GM19043 (cell line): ENCODE data around the gene SPATA6L.
A peak's percentile ranks its signal among the peaks of the same experiment; 100 is the strongest.
"Not testable (repeated sequence)": the region's sequence is repeated elsewhere in the genome, so short reads cannot be mapped to it uniquely, and the experiment has no call there.

Experiments used
- ATAC-seq: cut with Tn5 transposase; IDR thresholded peaks from one replicate; pipeline ENCODE4 v1.9.1; 2021; ENCODE audit warnings: low read depth; ENCODE audit not compliant: unreplicated experiment

SPATA6L gene

GRCh38 chr9:4640027-4640426 is 26.3 kb downstream of the SPATA6L start:
- ATAC-seq, result no peak

- ATAC-seq, result no peak
These were observed 26.9 kb downstream of the SPATA6L start for GRCh38 chr9:4639420-4639819.

GRCh38 chr9:4638968-4639367 is 27.3 kb downstream of the SPATA6L start:
- ATAC-seq, result no peak

- ATAC-seq, result no peak
These were observed 35.4 kb downstream of the SPATA6L start for GRCh38 chr9:4630836-4631235.

GRCh38 chr9:4622016-4622415 is 44.3 kb downstream of the SPATA6L start:
- no peak for ATAC-seq

GRCh38 chr9:4620881-4621555 is 45.3 kb downstream of the SPATA6L start:
- ATAC-seq, result no peak

GRCh38 chr9:4620057-4620765 is 46.1 kb downstream of the SPATA6L start:
- ATAC-seq, result no peak

- no peak for ATAC-seq
These were observed 47.6 kb downstream of the SPATA6L start for GRCh38 chr9:4618700-4619099.

GRCh38 chr9:4617752-4618151 is 48.5 kb downstream of the SPATA6L start:
- no peak for ATAC-seq

GRCh38 chr9:4615778-4616177 is 50.5 kb downstream of the SPATA6L start:
- no peak for ATAC-seq

GRCh38 chr9:4615251-4615650 is 51.0 kb downstream of the SPATA6L start:
- no peak for ATAC-seq

GRCh38 chr9:4614627-4615026 is 51.7 kb downstream of the SPATA6L start:
- ATAC-seq, result no peak

GRCh38 chr9:4606033-4606432 is 60.2 kb downstream of the SPATA6L start:
- not testable (repeated sequence) for ATAC-seq

- peak; percentile 80 for ATAC-seq
These were observed 61.6 kb downstream of the SPATA6L start for GRCh38 chr9:4604678-4605095.

- ATAC-seq, result no peak
These were observed 62.5 kb downstream of the SPATA6L start for GRCh38 chr9:4603830-4604229.

GRCh38 chr9:4600368-4600767 is 65.9 kb downstream of the SPATA6L start:
- ATAC-seq, result no peak

GRCh38 chr9:4596165-4596922 is 69.9 kb downstream of the SPATA6L start:
- ATAC-seq, result no peak

- no peak for ATAC-seq
These were observed 71.3 kb downstream of the SPATA6L start for GRCh38 chr9:4594994-4595393.

- no peak for ATAC-seq
These were observed 71.7 kb downstream of the SPATA6L start for GRCh38 chr9:4594545-4594944.

GRCh38 chr9:4592886-4593285 is 73.4 kb downstream of the SPATA6L start:
- ATAC-seq, result no peak

GRCh38 chr9:4592295-4592694 is 74.0 kb downstream of the SPATA6L start:
- ATAC-seq, result no peak

GRCh38 chr9:4591123-4591500 is 75.2 kb downstream of the SPATA6L start:
- ATAC-seq, result no peak
